NCI-H1092 treated with DMSO at 0.1 percent for 48 hours (cell line): Measurements from ENCODE around the gene ZNF444.
"Not testable (repeated sequence)": the region's sequence is repeated elsewhere in the genome, so short reads cannot be mapped to it uniquely, and the experiment has no call there.

ENCODE experiments used
- DNase-seq: peaks from one replicate; lab custom pipeline; 2025; lab: John Stamatoyannopoulos, UW

ZNF444 gene

GRCh38 chr19:56145698-56146097 is 4.6 kb downstream of the ZNF444 start:
- DNase-seq = no peak

GRCh38 chr19:56146904-56147303 is 5.8 kb downstream of the ZNF444 start:
- no peak for DNase-seq

- no peak for DNase-seq
Observed at GRCh38 chr19:56147307-56147706, 6.2 kb downstream of the ZNF444 start.

GRCh38 chr19:56148096-56148495 is 7.0 kb downstream of the ZNF444 start:
- DNase-seq = no peak

- DNase-seq = not testable (repeated sequence)
Observed at GRCh38 chr19:56148955-56149655, 8.0 kb downstream of the ZNF444 start.

GRCh38 chr19:56149656-56150038 is 8.6 kb downstream of the ZNF444 start:
- no peak for DNase-seq

GRCh38 chr19:56150358-56150757 is 9.3 kb downstream of the ZNF444 start:
- DNase-seq = no peak

GRCh38 chr19:56152644-56153043 is 11.6 kb downstream of the ZNF444 start:
- no peak for DNase-seq

GRCh38 chr19:56153507-56153906 is 12.4 kb downstream of the ZNF444 start:
- no peak for DNase-seq

GRCh38 chr19:56155124-56155687 is 14.1 kb downstream of the ZNF444 start:
- no peak for DNase-seq

GRCh38 chr19:56156768-56157167 is 15.7 kb downstream of the ZNF444 start:
- DNase-seq = no peak

- DNase-seq = no peak
Observed at GRCh38 chr19:56158170-56158757, 17.2 kb downstream of the ZNF444 start.

GRCh38 chr19:56159009-56159559 is 18.0 kb downstream of the ZNF444 start:
- DNase-seq = no peak

GRCh38 chr19:56159622-56160271 is 18.7 kb downstream of the ZNF444 start:
- no peak for DNase-seq

- no peak for DNase-seq
Observed at GRCh38 chr19:56161534-56161933, 20.4 kb downstream of the ZNF444 start.

GRCh38 chr19:56162258-56162657 is 21.2 kb downstream of the ZNF444 start:
- DNase-seq = no peak

- DNase-seq = no peak
Observed at GRCh38 chr19:56163097-56163496, 22.0 kb downstream of the ZNF444 start.

- DNase-seq = no peak
Observed at GRCh38 chr19:56167064-56167578, 26.0 kb downstream of the ZNF444 start.

- no peak for DNase-seq
Observed at GRCh38 chr19:56170261-56170660, 29.2 kb downstream of the ZNF444 start.

- no peak for DNase-seq
Observed at GRCh38 chr19:56174086-56174485, 33.0 kb downstream of the ZNF444 start.

GRCh38 chr19:56174550-56174949 is 33.5 kb downstream of the ZNF444 start:
- no peak for DNase-seq

- not testable (repeated sequence) for DNase-seq
Observed at GRCh38 chr19:56175861-56176307, 34.8 kb downstream of the ZNF444 start, which contains the start of gene GALP. GALP (plus strand) TSS chr19:56176008; CDS start chr19:56177109, 1,101 bp downstream.
